OCI-LY1 (cell line): ENCODE measurements around the gene NUDT12.

Experiments used
- EZH2 ChIP-seq: fragments of 200-600 bp; sonication (generic), shearing (Covaris generic); IDR thresholded peaks from 2 replicates; pipeline ENCODE4 v1.8.0; 2017; ENCODE audit warnings: borderline replicate concordance, mixed run types, mild to moderate bottlenecking, antibody characterized with exemption, low read length, moderate library complexity, mixed read lengths
- TF ChIP-seq, protein P1 (sequence below): fragments of 200-600 bp; sonication (generic), shearing (Covaris generic); IDR thresholded peaks from 2 replicates; pipeline ENCODE4 v1.5.1; 2017; ENCODE audit warnings: mild to moderate bottlenecking, antibody characterized with exemption, low read length, moderate library complexity, mixed read lengths

DNA sequence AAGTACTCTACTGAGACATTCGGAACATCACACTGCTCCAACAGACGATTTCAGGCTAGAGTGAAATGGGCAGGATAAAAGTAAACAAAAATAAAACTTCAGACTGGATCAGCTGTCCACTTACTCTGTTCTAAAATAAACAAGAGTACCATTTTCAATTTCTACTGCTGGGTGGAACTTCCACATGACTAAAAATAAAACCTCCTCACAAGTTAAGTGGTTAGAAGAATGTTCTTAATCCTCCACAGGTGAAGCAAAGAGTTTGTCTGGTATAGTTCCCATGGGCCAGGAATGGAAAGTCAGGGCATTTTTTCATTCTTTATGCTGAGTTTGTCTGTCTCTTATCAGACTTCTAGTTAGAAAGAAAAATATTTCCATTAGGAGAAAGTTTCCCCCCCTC is 15.7 kb downstream of the NUDT12 start:
- TF ChIP-seq, protein P1, sequence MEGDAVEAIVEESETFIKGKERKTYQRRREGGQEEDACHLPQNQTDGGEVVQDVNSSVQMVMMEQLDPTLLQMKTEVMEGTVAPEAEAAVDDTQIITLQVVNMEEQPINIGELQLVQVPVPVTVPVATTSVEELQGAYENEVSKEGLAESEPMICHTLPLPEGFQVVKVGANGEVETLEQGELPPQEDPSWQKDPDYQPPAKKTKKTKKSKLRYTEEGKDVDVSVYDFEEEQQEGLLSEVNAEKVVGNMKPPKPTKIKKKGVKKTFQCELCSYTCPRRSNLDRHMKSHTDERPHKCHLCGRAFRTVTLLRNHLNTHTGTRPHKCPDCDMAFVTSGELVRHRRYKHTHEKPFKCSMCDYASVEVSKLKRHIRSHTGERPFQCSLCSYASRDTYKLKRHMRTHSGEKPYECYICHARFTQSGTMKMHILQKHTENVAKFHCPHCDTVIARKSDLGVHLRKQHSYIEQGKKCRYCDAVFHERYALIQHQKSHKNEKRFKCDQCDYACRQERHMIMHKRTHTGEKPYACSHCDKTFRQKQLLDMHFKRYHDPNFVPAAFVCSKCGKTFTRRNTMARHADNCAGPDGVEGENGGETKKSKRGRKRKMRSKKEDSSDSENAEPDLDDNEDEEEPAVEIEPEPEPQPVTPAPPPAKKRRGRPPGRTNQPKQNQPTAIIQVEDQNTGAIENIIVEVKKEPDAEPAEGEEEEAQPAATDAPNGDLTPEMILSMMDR, result no peak
- no peak for TF ChIP-seq EZH2
